Natural killer cell (primary cell): ENCODE data around the gene PPP3CA. TPM values are rescaled to one million over a fixed set of nuclear protein-coding genes. Genes with fewer than 3 reads are reported as not detected.

Experiments used
- ATAC-seq, 3 donors: fragments of 150-1000 bp in 2 of 3; fragments of 200-7000 bp in 1 of 3; cut with Tn5 transposase; 1 replicate in 1 of 3; 2 replicates in 2 of 3; pipeline ENCODE4 v1.10.0; 2021; ENCODE audit warnings: mild to moderate bottlenecking in 2 of 3, moderate library complexity in 2 of 3
- DNase-seq, 2 donors: peaks; one replicate each; pipeline versions ENCODE4 v3.0.0 to v3.0.0-alpha.2; 2013 to 2021; ENCODE audit warnings: mixed read lengths in 1 of 2
- H3K27ac ChIP-seq: one replicate; pipeline ENCODE4 v1.5.1; 2013; ENCODE audit warnings: mild to moderate bottlenecking, low read length
- H3K27me3 ChIP-seq: one replicate; pipeline ENCODE4 v1.6.1; 2013; ENCODE audit warnings: low read length; ENCODE audit not compliant: control insufficient read depth, insufficient read depth
- H3K36me3 ChIP-seq: one replicate; pipeline ENCODE4 v1.6.1; 2013; ENCODE audit warnings: low read length; ENCODE audit not compliant: control insufficient read depth, insufficient read depth
- H3K4me1 ChIP-seq: one replicate; pipeline ENCODE4 v1.6.1; 2013; ENCODE audit warnings: low read length; ENCODE audit not compliant: control insufficient read depth, insufficient read depth
- H3K4me3 ChIP-seq: one replicate; pipeline ENCODE4 v1.5.1; 2013; ENCODE audit warnings: low read length
- H3K9me3 ChIP-seq: one replicate; pipeline ENCODE4 v1.6.1; 2013; ENCODE audit warnings: low read length; ENCODE audit not compliant: control insufficient read depth, insufficient read depth
- H3K27ac Mint-ChIP-seq, 2 donors: one replicate each; pipeline ENCODE4 v1.8.0; 2022; ENCODE audit warnings: mild to moderate bottlenecking in 2 of 2, mixed read lengths in 2 of 2, moderate library complexity in 1 of 2
- H3K27me3 Mint-ChIP-seq, 2 donors: one replicate each; pipeline ENCODE4 v1.8.0; 2022; ENCODE audit warnings: low read depth in 2 of 2, mixed read lengths in 2 of 2
- H3K36me3 Mint-ChIP-seq: one replicate; pipeline ENCODE4 v1.8.0; 2022; ENCODE audit warnings: mixed read lengths
- H3K4me1 Mint-ChIP-seq, 2 donors: one replicate each; pipeline ENCODE4 v1.8.0; 2022; ENCODE audit warnings: mixed read lengths in 2 of 2
- H3K4me3 Mint-ChIP-seq: one replicate; pipeline ENCODE4 v1.8.0; 2022; ENCODE audit warnings: mild to moderate bottlenecking, moderate library complexity, mixed read lengths
- H3K9me3 Mint-ChIP-seq, 2 donors: one replicate each; pipeline ENCODE4 v1.8.0; 2022; ENCODE audit warnings: mixed read lengths in 2 of 2
- CTCF ChIP-seq: fragments of 200-600 bp; IDR thresholded peaks from one replicate; pipeline ENCODE4 v1.8.0; 2022; ENCODE audit warnings: antibody characterized with exemption
- WGBS: methylation state at CpG from one replicate; pipeline ENCODE4 v1.1.7; 2013; ENCODE audit warnings: missing lambda C conversion rate; ENCODE audit not compliant: insufficient coverage; 5-methylcytosine and 5-hydroxymethylcytosine counted together
- intact Hi-C: fragments of 100-400 bp; cut with micrococcal nuclease; formaldehyde crosslinking; loops from one replicate; pipeline ENCODE4 v1.14.2; 2022
- total RNA-seq, 4 donors: library from RNA; stranded (reverse); fragments of 120-200 nt in 1 of 4; gene quantifications; one replicate each; pipeline versions ENCODE4 v1.2.3 to v1.2.4, GENCODE V29; 2013 to 2022

Gene PPP3CA
- total RNA-seq, 3 donors from 2014 or later (not counting 1 experiment from before 2014, with no cell fraction given) = 53.1 to 73.1 (median 58.0) TPM

- Mint-ChIP-seq H3K9me3 (no peaks in the 10 kb centered on the region), H3K4me1 (peaks cover 63 to 66% of the 10 kb centered on the region in 2 donors), H3K27ac (no peak overlapping the region), H3K36me3 (no peaks in the 10 kb centered on the region), H3K27me3 (no peaks in the 10 kb centered on the region), H3K4me3 (no peak overlapping the region)
- DNase-seq (no peak), ATAC-seq (no peak)
- no peaks in the 10 kb centered on the region for H3K27me3 ChIP-seq
- H3K27ac ChIP-seq = no peak overlapping the region
- H3K36me3 ChIP-seq = no peaks in the 10 kb centered on the region
- TF ChIP-seq CTCF = no peak
- H3K4me3 ChIP-seq = no peak overlapping the region
- H3K9me3 ChIP-seq = no peaks in the 10 kb centered on the region
- 99% methylated on average over 3 of the region's 3 CpGs for WGBS
- H3K4me1 ChIP-seq = no peaks in the 10 kb centered on the region
- intact Hi-C loops = no loop called here
These were observed 70.7 kb downstream of the PPP3CA start for GRCh38 chr4:101276661-101277060.

GRCh38 chr4:101274888-101275752 lies 72.2 kb downstream of the PPP3CA start:
- H3K9me3 ChIP-seq = no peaks in the 10 kb centered on the region
- Mint-ChIP-seq H3K4me1 (peaks cover 61 to 66% of the 10 kb centered on the region in 2 donors), H3K36me3 (no peaks in the 10 kb centered on the region), H3K4me3 (no peak overlapping the region), H3K27me3 (no peaks in the 10 kb centered on the region), H3K27ac (peak overlapping the region; percentile 25 to 71), H3K9me3 (no peaks in the 10 kb centered on the region)
- H3K36me3 ChIP-seq = no peaks in the 10 kb centered on the region
- no peak overlapping the region for H3K27ac ChIP-seq
- intact Hi-C loops = no loop called here
- no peaks in the 10 kb centered on the region for H3K27me3 ChIP-seq
- DNase-seq = no peak
- TF ChIP-seq CTCF = no peak
- no peaks in the 10 kb centered on the region for H3K4me1 ChIP-seq
- 84% methylated on average over 7 of the region's 7 CpGs for WGBS
- H3K4me3 ChIP-seq = no peak overlapping the region
- no peak for ATAC-seq

- Histone ChIP-seq H3K4me3 (no peak overlapping the region), H3K27ac (no peak overlapping the region), H3K36me3 (no peaks in the 10 kb centered on the region), H3K9me3 (no peaks in the 10 kb centered on the region), H3K4me1 (no peaks in the 10 kb centered on the region), H3K27me3 (no peaks in the 10 kb centered on the region)
- no peak for ATAC-seq
- H3K27me3 Mint-ChIP-seq = no peaks in the 10 kb centered on the region
- no peak for TF ChIP-seq CTCF
- no peak overlapping the region for H3K4me3 Mint-ChIP-seq
- intact Hi-C loops = no loop called here
- peak overlapping the region in 1 of 2 donors; percentile 47 for H3K27ac Mint-ChIP-seq
- WGBS = 100% methylated on average over 1 of the region's 2 CpGs
- no peak for DNase-seq
- H3K9me3 Mint-ChIP-seq = no peaks in the 10 kb centered on the region
- H3K36me3 Mint-ChIP-seq = no peaks in the 10 kb centered on the region
- peaks cover 69 to 71% of the 10 kb centered on the region in 2 donors for H3K4me1 Mint-ChIP-seq
These were observed 75.8 kb downstream of the PPP3CA start for GRCh38 chr4:101271516-101271915.
